ENCODE measurements around the gene MICB. TPM values are rescaled to one million over a fixed set of nuclear protein-coding genes. Genes with fewer than 3 reads are reported as not detected.

The MICB gene
- total RNA-seq, 2 experiments from 2014 or later: 44.1 to 63.8 TPM

DNA sequence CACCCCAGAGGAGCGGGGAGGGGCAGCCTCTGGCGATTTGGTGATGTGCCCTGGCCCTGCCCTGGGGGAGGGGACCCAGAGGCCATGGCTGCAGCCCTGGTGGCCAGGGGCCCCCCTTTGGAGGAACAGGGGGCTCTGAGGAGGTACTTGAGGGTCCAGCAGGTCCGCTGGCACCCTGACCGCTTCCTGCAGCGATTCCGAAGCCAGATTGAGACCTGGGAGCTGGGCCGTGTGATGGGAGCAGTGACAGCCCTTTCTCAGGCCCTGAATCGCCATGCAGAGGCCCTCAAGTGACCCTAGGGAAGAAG, 60.3 kb downstream of the MICB start:
- Mint-ChIP-seq H3K9me3 (ENCODE audit: low read depth) (no peaks in the 10 kb centered on the region), H3K4me3 (peak overlapping the region; percentile 53), H3K27me3 (peaks cover 18% of the 10 kb centered on the region), H3K27ac (no peak overlapping the region), H3K36me3 (peaks cover 32% of the 10 kb centered on the region), H3K4me1 (peaks cover 60% of the 10 kb centered on the region)
- CTCF ChIA-PET: interaction anchor here (1.0 to 12.1 kb wide), 5 partner anchors 9 to 37 kb away, joined by 3 to 189 read pairs (median 21); partner anchors contain the start of genes LST1, LTA, LTB and NCR3
- no peak for ATAC-seq
- DNase-seq: no peak

DNA sequence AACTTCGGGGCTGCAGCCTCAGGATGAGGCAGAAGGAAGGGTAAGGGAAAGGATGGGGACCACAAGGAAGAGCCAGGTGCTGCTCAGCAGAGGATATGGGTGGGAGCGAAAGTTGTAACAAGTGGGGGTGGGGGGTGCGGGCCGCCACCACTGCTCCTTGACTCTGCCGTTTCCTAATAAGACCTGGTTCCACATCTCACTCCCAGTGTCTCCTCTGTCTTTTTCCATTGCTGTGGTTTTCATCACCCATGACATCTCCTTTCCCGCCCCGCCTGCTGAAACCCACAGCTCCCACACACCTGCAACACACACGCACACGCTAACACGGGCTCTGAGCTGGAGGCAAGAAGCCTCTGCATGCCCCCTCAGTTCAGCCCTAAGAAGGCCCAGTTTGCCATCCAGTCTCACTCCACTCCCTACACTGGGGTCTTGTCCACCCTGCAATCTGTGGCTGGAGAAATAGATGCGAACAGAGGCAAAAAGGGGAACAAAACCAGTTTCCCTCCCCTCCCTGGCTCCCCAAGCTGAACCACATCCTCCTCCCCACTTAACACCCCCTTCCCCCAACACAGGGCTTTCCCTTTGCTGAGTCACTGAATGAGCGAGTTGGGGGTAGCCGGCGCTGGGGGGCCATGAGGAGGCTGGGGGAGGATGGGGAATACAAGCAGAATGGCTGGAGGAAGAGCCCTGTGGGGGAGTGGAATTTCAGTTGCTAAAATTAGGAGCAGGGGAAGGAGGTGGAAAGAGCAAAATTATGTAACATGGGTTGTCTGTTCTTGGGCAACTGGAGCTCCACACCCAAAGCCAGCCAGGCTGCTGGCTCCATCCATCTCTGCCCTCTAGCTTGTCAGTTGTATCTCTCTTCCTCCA, 60.9 kb downstream of the MICB start:
- Mint-ChIP-seq H3K4me3 (peak overlapping the region; percentile 53), H3K9me3 (ENCODE audit: low read depth) (no peaks in the 10 kb centered on the region), H3K27me3 (peaks cover 24% of the 10 kb centered on the region), H3K4me1 (peaks cover 62% of the 10 kb centered on the region), H3K27ac (peak overlapping the region; percentile 82), H3K36me3 (peaks cover 35% of the 10 kb centered on the region)
- CTCF ChIA-PET: interaction anchor here (1.0 to 12.1 kb wide), 5 partner anchors 9 to 37 kb away, joined by 3 to 189 read pairs (median 21); partner anchors contain the start of genes LST1, LTA, LTB and NCR3
- ATAC-seq (peak; percentile 56), DNase-seq (peak; percentile 80)

DNA sequence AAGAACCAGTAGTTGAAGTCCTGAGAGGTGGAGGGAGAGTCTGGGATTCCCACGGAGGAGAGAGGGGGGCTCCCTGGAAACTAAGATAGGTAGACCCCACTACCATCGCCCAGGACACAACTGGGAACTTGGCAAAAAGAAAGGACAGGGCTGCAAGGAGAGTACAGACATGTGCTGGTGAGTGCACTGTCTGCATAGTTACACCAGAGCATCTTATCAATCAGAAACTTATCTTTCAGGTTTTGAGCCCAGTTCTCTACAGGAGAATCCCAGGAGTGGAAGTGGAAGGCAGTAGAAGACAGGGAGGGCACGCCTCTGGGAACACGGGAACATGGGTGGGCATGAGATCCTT, 61.6 kb downstream of the MICB start:
- peaks cover 35% of the 10 kb centered on the region for H3K36me3 Mint-ChIP-seq
- H3K4me1 Mint-ChIP-seq: peaks cover 63% of the 10 kb centered on the region
- DNase-seq: no peak
- H3K27ac Mint-ChIP-seq: peak overlapping the region; percentile 82
- CTCF ChIA-PET: interaction anchor here (3.0 to 12.1 kb wide), 5 partner anchors 9 to 36 kb away, joined by 16 to 189 read pairs (median 34); partner anchors contain the start of genes LST1, LTA, LTB and NCR3
- ATAC-seq: peak; percentile 52
- peak overlapping the region; percentile 26 for H3K4me3 Mint-ChIP-seq
- H3K27me3 Mint-ChIP-seq: peaks cover 27% of the 10 kb centered on the region
- no peaks in the 10 kb centered on the region for H3K9me3 Mint-ChIP-seq (ENCODE audit: low read depth)

DNA sequence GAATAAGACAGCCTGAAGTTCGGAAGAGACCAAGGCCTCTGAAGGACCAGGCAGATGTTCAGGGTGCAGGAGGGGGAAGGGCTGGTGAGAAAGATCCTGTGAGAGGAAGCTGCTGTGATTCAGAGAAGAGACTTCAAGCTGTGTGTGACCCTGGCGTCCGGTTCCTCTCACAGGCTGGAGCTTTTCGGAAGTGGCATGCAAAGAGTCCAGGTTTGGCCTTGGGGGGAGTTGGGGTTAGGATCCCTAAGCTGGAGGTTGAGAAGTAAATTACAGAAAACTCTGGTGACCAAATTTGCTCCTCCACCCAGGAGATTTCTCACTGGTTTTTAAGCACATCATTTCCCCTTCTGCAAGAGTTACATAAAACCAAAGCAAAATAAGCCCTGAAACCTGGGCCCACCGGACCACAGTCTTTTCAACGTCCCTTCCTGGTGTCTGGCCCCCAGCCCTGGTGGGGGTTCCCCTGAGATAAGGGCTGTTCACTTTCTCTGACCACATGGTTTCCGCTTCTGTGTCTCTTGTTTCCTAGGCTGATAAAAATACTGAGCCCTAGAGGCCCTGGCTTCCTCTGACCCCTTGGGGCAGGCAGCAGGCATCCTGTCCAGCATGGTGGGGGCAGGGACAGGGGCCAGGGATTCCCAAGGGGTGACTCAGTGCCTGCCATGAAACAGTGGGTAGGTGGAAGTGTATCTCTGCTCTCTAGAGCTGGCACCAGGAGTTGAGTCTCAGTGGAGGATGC, 62.2 kb downstream of the MICB start:
- Mint-ChIP-seq H3K36me3 (peaks cover 37% of the 10 kb centered on the region), H3K4me1 (peaks cover 61% of the 10 kb centered on the region), H3K27me3 (peaks cover 33% of the 10 kb centered on the region), H3K4me3 (peak overlapping the region; percentile 26), H3K9me3 (ENCODE audit: low read depth) (no peaks in the 10 kb centered on the region), H3K27ac (peak overlapping the region; percentile 82)
- ATAC-seq: peak; percentile 77
- peak; percentile 79 for DNase-seq
- CTCF ChIA-PET: interaction anchor here (3.0 to 12.1 kb wide), 5 partner anchors 8 to 35 kb away, joined by 16 to 189 read pairs (median 34); partner anchors contain the start of genes LST1, LTA, LTB and NCR3

DNA sequence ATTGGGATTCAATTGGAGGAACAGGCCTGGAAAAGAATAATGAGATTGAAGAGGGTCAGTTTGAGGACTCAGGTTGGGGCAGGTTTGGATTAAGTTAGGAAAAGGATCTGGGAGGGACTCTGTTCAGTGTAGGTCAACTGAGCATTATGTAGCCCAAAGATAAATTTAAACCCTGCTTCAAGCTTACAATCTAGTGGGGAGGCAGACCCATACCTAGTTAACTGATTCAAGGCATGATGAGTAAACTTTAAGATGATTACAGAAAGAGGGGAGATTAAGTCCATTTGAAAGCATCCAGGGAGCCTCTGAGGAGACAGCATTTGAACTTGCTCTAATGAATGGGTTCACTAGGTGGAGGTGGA, 62.7 kb downstream of the MICB start:
- CTCF ChIA-PET: interaction anchor here (3.0 to 12.1 kb wide), 5 partner anchors 8 to 35 kb away, joined by 16 to 189 read pairs (median 34); partner anchors contain the start of genes LST1, LTA, LTB and NCR3
- no peak for ATAC-seq
- H3K4me3 Mint-ChIP-seq: peak overlapping the region; percentile 26
- H3K36me3 Mint-ChIP-seq: peaks cover 41% of the 10 kb centered on the region
- H3K4me1 Mint-ChIP-seq: peaks cover 63% of the 10 kb centered on the region
- H3K9me3 Mint-ChIP-seq (ENCODE audit: low read depth): no peaks in the 10 kb centered on the region
- no peak for DNase-seq
- H3K27me3 Mint-ChIP-seq: peaks cover 38% of the 10 kb centered on the region
- peak overlapping the region; percentile 82 for H3K27ac Mint-ChIP-seq

Other genes starting within 250 kb of the MICB start
- gene HLA-C, start 226.1 kb upstream of the MICB start, total RNA-seq: 1,000 to 10,000 TPM; 1,097 to 1,393 TPM
- 1,000 to 10,000 TPM; 4,786 to 5,045 TPM for gene HLA-B, start 141.0 kb upstream of the MICB start, total RNA-seq
- gene MICA, start 94.5 kb upstream of the MICB start, total RNA-seq: 10 to 100 TPM; 15.6 to 24.7 TPM
- gene MCCD1, start 30.8 kb downstream of the MICB start, total RNA-seq: not detected
- gene DDX39B, start 43.9 kb downstream of the MICB start, total RNA-seq: 100 to 1,000 TPM; 495 to 503 TPM
- 1 to 10 TPM; 1.0 to 3.8 TPM for gene ATP6V1G2, start 48.5 kb downstream of the MICB start, total RNA-seq
- 10 to 100 TPM; 13.6 to 16.2 TPM for gene NFKBIL1, start 49.5 kb downstream of the MICB start, total RNA-seq
- gene LTA, start 74.1 kb downstream of the MICB start, total RNA-seq: 10 to 100 TPM; 21.8 to 70.0 TPM
- 10 to 100 TPM; 58.8 to 65.1 TPM for gene TNF, start 77.4 kb downstream of the MICB start, total RNA-seq
- 100 to 1,000 TPM; 608 to 839 TPM for gene LTB, start 84.3 kb downstream of the MICB start, total RNA-seq
- 100 to 1,000 TPM in 1 of 2 experiments, 10 to 100 TPM in 1; 71.6 to 109 TPM for gene LST1, start 88.1 kb downstream of the MICB start, total RNA-seq
- gene NCR3, start 94.9 kb downstream of the MICB start, total RNA-seq: 100 to 1,000 TPM; 137 to 152 TPM
- 10 to 100 TPM; 47.4 to 63.4 TPM for gene AIF1, start 117.1 kb downstream of the MICB start, total RNA-seq
- gene PRRC2A, start 122.6 kb downstream of the MICB start, total RNA-seq: 100 to 1,000 TPM; 265 to 286 TPM
- 100 to 1,000 TPM; 243 to 245 TPM for gene BAG6, start 154.5 kb downstream of the MICB start, total RNA-seq
- gene APOM, start 157.7 kb downstream of the MICB start, total RNA-seq: 1 to 10 TPM; 1.9 to 3.7 TPM
- 10 to 100 TPM; 24.7 to 27.2 TPM for gene C6orf47, start 162.6 kb downstream of the MICB start, total RNA-seq
- gene GPANK1, start 166.9 kb downstream of the MICB start, total RNA-seq: 10 to 100 TPM; 34.9 to 41.6 TPM
- 100 to 1,000 TPM; 206 to 236 TPM for gene CSNK2B, start 167.9 kb downstream of the MICB start, total RNA-seq
- gene LY6G5B, start 171.8 kb downstream of the MICB start, total RNA-seq: 10 to 100 TPM; 16.1 to 25.0 TPM
- 1 to 10 TPM; 2.6 to 3.8 TPM for gene LY6G5C, start 182.9 kb downstream of the MICB start, total RNA-seq
- 10 to 100 TPM; 49.0 to 56.7 TPM for gene ABHD16A, start 205.2 kb downstream of the MICB start, total RNA-seq
- gene LY6G6F, start 208.7 kb downstream of the MICB start, total RNA-seq: not detected
- not detected for gene LY6G6D, start 217.2 kb downstream of the MICB start, total RNA-seq
- not detected for gene LY6G6C, start 223.6 kb downstream of the MICB start, total RNA-seq
- under 1 TPM; 0.20 to 0.33 TPM for gene MPIG6B, start 225.2 kb downstream of the MICB start, total RNA-seq
- 10 to 100 TPM; 13.6 to 23.4 TPM for gene DDAH2, start 231.2 kb downstream of the MICB start, total RNA-seq
- gene CLIC1, start 238.4 kb downstream of the MICB start, total RNA-seq: 100 to 1,000 TPM; 544 to 561 TPM
- 100 to 1,000 TPM in 1 of 2 experiments, 10 to 100 TPM in 1; 75.6 to 109 TPM for gene MSH5, start 241.9 kb downstream of the MICB start, total RNA-seq